GM21619 (cell line): ENCODE measurements around the gene SERGEF.
A peak's percentile ranks its signal among the peaks of the same experiment; 100 is the strongest.

Experiments used
- ATAC-seq: cut with Tn5 transposase; IDR thresholded peaks from one replicate; pipeline ENCODE4 v1.9.1; 2021; ENCODE audit not compliant: unreplicated experiment

The SERGEF gene

GRCh38 chr11:18012906-18013781 lies at the start of gene SERGEF:
TSS of gene SERGEF (minus strand) at chr11:18013047. CDS start at chr11:18013010, 37 bp downstream.
- peak; percentile 90 for ATAC-seq

GRCh38 chr11:18061351-18061750 lies 48.5 kb upstream of the SERGEF start:
- ATAC-seq, result no peak

- ATAC-seq, result no peak
Measured at GRCh38 chr11:18056561-18057181, 43.8 kb upstream of the SERGEF start.

- no peak for ATAC-seq
Measured at GRCh38 chr11:18054511-18055103, 41.8 kb upstream of the SERGEF start.

- no peak for ATAC-seq
Measured at GRCh38 chr11:18050848-18051247, 38.0 kb upstream of the SERGEF start.

GRCh38 chr11:18046116-18046777 lies 33.4 kb upstream of the SERGEF start, which contains the start of gene TPH1:
TSS of gene TPH1 (minus strand) at chr11:18046269. CDS start at chr11:18040762, 5,507 bp downstream.
- ATAC-seq, result no peak

- ATAC-seq, result no peak
Measured at GRCh38 chr11:18036456-18036855, 23.6 kb upstream of the SERGEF start.

GRCh38 chr11:18027475-18027874 lies 14.6 kb upstream of the SERGEF start:
- no peak for ATAC-seq

GRCh38 chr11:18022419-18022818 lies 9.6 kb upstream of the SERGEF start:
- ATAC-seq, result no peak

- no peak for ATAC-seq
Measured at GRCh38 chr11:18019650-18020049, 6.8 kb upstream of the SERGEF start.

GRCh38 chr11:18016789-18017188 lies 3.9 kb upstream of the SERGEF start:
- no peak for ATAC-seq

- ATAC-seq, result no peak
Measured at GRCh38 chr11:18014876-18015275, 2.0 kb upstream of the SERGEF start.

- no peak for ATAC-seq
Measured at GRCh38 chr11:18013790-18014507, 1.1 kb upstream of the SERGEF start.

GRCh38 chr11:18012122-18012905 lies 533 bp downstream of the SERGEF start:
- ATAC-seq, result peak; percentile 10

- no peak for ATAC-seq
Measured at GRCh38 chr11:18011633-18012032, 1.2 kb downstream of the SERGEF start.

- no peak for ATAC-seq
Measured at GRCh38 chr11:18010977-18011586, 1.8 kb downstream of the SERGEF start.

- ATAC-seq, result no peak
Measured at GRCh38 chr11:18010121-18010670, 2.7 kb downstream of the SERGEF start.

GRCh38 chr11:18005376-18006129 lies 7.3 kb downstream of the SERGEF start:
- no peak for ATAC-seq
